HG03139 (cell line): ENCODE results near the gene ADGRL3.
"Not testable (repeated sequence)": the region's sequence is repeated elsewhere in the genome, so short reads cannot be mapped to it uniquely, and the experiment has no call there.

ENCODE experiments used
- ATAC-seq: cut with Tn5 transposase; IDR thresholded peaks from one replicate; pipeline ENCODE4 v1.9.1; 2021; ENCODE audit not compliant: unreplicated experiment

ADGRL3 gene

DNA sequence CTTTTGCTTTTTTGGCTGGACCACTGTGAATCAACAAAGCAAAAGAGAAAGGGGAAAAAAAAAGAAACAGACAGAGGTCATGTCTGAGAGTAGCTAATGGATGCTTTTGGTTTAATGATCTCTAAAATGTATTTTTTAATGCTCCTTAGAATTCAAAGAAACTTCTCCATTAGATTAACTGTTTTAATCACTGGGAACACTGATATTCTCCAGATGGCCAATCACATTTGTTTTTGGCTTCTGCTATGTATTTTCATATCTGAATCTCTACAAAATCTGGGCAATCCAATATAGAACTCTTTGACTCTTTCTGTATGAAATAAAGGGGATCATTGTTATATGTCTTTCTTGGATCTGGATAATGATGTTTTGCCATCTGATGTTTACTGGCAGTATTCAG is 278.2 kb downstream of the ADGRL3 start:
- ATAC-seq, result no peak

DNA sequence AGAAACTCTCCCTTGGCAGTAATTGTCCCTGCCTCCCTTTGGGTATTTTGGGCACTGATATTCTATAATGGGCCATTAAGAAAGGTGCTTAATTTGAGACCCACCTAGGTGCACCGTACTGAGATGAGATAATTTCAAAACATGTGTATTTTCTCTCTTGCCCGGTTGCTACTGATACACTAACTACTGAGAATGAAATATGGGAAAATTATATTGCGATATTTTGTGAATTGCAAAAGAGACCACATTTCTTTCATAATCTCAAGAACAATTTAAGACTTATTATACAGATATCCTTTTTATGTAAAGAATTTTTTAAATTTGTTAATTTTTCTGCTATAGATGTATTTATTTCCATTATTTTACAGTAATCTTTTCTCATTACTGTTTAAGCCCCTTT is 284.9 kb downstream of the ADGRL3 start:
- no peak for ATAC-seq

DNA sequence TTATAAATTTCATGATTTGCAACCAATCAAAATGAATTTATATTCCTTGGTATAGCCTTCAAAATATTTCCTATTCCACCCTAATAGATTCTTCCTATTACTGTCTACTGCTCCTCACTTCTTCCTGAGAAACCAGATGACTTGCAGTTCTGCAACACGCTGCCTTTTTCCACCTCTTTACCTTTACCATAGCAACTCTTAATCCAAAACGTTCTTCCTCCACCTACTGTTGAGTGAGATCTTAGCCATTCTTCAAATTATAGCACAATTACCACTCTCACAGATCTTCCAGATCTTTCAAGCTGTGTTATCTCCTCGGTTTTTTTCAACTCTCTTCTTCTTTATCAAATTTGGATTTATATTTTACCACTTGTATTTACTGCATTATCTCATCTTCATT is 289.8 kb downstream of the ADGRL3 start:
- ATAC-seq, result no peak

GRCh38 chr4:61493041-61493440 is 292.9 kb downstream of the ADGRL3 start:
- no peak for ATAC-seq

DNA sequence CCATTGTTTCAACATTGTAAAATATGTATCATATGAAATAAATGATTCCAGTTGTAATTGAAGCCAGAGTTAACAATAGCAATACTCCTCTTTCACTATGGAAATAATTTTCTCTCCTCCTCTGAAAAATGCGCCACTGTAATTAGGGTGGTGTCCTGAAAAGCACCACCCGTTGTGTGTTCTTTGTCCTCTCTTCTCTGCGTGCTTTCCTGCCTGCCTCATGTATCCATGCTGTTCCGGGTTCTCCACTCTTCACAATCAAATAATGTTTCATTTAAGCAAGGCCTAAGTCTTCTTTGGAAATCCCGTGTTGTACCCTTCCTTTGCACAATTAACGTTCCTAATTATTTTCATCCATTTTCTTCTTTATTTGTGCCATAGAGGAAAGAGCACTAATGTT is 293.3 kb downstream of the ADGRL3 start:
- ATAC-seq, result no peak

DNA sequence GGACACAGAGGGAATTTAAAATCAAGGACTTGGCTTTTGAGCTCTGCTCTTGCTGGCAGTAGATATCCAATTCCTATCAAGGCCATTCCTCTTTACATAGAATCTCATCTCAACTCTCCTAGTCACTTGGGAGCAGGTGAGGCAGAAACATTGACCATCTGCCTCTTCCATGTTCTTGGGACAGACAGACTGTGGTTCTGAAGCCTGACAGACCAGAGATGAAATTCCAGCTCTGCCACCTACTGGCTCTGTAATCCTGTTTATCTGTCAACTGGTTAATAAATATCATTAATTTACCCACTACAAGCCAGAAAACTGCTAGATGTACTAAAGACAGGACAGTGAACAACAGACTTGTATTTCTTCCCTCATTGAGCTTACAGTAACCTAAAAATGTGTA is 300.8 kb downstream of the ADGRL3 start:
- no peak for ATAC-seq

DNA sequence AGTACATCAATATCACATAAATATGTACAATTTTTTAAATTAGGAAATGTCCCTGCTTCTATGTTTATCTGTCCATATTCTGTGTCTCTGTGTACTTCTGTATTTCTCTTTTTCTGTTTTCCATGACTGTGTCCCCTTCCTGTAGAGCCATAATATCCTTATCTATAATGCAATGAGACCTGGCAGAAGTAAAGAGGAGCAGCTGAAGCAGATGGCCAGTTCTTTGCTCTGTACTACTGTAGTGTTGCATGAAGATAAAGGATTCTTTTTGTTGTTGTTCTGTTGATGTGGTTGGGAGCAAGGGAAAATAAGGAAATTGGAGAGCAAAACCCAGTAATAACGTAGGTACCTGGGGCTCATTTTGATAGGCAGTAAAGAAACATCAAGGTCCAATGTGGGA is 301.7 kb downstream of the ADGRL3 start:
- no peak for ATAC-seq

- ATAC-seq, result no peak
These were observed 305.9 kb downstream of the ADGRL3 start for GRCh38 chr4:61505773-61506685.

DNA sequence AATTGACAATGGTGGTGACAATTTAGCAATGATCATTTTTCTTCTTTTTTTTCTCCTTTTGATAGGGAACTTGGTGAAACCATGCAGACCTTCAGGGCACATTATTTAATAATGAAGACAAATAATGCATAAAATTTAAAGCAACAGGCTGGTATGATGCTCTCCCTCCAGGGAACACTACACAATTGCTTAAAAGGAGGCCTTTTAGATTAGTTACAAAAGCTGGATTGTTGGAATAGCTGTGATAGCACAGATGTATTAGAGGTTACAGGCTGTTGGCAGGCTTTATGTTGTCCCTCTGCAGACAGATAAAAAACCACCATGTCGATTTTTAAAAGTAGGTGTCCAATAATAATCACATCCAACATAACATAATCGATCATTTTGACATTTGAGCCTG is 307.0 kb downstream of the ADGRL3 start:
- ATAC-seq, result no peak

DNA sequence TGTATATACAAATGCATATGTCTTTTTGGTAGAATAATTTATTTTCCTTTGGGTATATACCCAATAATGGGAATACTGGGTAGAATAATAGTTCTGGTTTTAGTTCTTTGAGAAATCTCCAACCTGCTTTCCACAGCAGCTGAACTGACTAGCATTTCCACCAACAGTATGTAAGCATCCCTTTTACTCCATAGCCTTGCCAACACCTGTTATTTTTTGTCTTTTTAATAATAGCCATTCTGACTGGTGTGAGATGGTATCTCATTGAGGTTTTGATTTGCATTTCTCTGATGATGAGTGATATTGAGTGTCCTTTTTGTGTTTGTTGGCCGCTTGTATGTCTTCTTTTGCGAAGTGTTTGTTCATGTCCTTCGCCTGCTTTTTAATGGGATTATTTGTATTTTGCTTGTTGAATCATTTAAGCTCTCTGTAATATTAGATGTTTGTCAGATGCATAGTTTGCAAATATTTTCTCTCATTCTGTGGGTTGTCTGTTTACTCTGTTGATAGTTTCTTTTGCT is 309.7 kb downstream of the ADGRL3 start:
- not testable (repeated sequence) for ATAC-seq

GRCh38 chr4:61511716-61512488 is 311.8 kb downstream of the ADGRL3 start:
- ATAC-seq, result no peak

DNA sequence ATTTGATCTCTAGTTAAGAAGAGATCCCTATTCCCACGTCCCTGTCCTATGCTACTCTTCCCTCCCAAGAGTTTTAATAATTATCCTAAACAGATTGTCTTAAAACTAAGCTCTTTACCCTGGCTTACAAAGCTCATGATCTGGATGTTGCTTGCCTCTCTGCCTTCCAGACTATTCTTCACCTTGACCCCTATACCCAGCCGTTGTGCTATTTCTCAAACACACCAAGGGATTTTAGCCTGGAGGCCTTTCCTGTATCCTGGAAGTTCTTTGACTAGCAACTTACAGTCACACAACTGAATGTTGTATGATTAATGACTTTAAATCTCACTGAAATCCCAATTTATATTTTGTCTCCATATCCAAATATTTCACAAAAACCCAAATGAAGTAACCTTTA is 314.9 kb downstream of the ADGRL3 start:
- ATAC-seq, result no peak

GRCh38 chr4:61517144-61517543 is 317.0 kb downstream of the ADGRL3 start:
- no peak for ATAC-seq

- no peak for ATAC-seq
These were observed 320.0 kb downstream of the ADGRL3 start for GRCh38 chr4:61520166-61520565.

GRCh38 chr4:61520681-61521160 is 320.6 kb downstream of the ADGRL3 start:
- ATAC-seq, result no peak

- ATAC-seq, result no peak
These were observed 321.3 kb downstream of the ADGRL3 start for GRCh38 chr4:61521451-61521850.

DNA sequence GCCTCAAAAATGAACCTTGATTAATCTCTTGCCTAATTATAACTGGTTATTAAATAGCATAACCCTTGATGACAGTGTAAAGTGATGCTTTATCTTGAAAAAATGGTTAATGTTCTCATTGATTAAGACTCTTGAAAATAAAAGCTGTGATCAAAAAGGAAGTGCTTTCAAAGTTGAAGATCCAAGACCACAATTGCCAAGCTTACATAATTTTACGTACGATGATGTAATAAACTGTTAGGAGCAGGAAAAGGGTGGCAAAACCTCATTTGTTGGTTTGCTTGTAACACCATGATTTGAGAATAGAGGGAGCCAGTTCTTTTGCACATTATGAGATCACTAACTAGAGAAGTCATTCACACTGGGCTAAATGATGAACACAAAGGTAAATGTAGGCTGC is 322.2 kb downstream of the ADGRL3 start:
- ATAC-seq, result no peak

GRCh38 chr4:61527888-61528287 is 327.8 kb downstream of the ADGRL3 start:
- no peak for ATAC-seq

DNA sequence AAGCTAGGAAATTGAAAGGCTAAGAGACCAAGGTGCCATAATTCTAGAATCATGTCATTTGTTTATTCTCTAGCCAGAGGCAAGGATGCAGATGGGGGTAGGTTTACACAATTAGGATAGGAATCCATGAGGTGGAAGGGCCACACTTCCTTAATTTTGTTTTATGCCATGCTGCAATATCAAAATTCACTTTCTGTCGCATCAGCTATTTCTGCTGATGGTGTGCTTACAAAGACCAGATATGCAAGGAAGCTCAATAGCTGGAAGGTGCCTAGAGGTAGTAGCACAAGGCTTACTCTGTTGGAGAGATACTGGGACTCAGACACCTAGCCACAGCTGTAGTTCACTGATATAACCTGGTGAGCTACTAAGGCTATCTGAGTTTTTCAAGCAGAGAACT is 328.5 kb downstream of the ADGRL3 start:
- ATAC-seq, result no peak

DNA sequence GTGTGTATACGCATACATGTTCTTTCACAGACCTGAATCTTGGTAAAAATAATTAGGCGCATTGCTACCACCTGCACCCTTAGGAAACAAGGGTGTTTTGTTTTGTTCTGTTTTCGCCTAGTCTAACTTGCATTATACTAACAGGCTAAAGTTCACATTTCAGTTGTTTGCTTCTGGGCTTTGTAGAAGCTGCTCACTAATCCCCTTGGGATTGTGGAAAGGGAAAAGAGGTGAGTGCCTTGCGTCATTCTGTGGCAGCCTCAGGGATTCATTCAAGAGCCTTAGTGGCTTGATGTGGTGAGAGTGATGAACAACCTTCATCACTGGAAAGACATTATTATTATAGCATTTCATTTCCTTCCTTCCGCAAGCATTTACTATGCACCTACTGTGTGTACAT is 331.1 kb downstream of the ADGRL3 start:
- ATAC-seq, result no peak

- no peak for ATAC-seq
These were observed 332.3 kb downstream of the ADGRL3 start for GRCh38 chr4:61532336-61533000.
